Nephron progenitor cell (in vitro differentiated cells): Measurements from ENCODE around the gene TOMM40.
"Not testable (repeated sequence)": the region's sequence is repeated elsewhere in the genome, so short reads cannot be mapped to it uniquely, and the experiment has no call there.

Experiments
- DNase-seq: peaks from one replicate; pipeline ENCODE4 v3.0.0; 2021
- H3K27ac Mint-ChIP-seq: 2 replicates; pipeline ENCODE4 v1.8.0; 2021; ENCODE audit warnings: mild to moderate bottlenecking, moderate library complexity, mixed read lengths
- H3K27me3 Mint-ChIP-seq: 2 replicates; pipeline ENCODE4 v1.8.0; 2021; ENCODE audit warnings: mild to moderate bottlenecking, low read depth, mixed read lengths; ENCODE audit not compliant: poor library complexity
- H3K36me3 Mint-ChIP-seq: 2 replicates; pipeline ENCODE4 v1.8.0; 2021; ENCODE audit warnings: low read depth, mixed read lengths
- H3K4me1 Mint-ChIP-seq: 2 replicates; pipeline ENCODE4 v1.8.0; 2021; ENCODE audit warnings: mixed read lengths
- H3K4me3 Mint-ChIP-seq: 2 replicates; pipeline ENCODE4 v1.8.0; 2021; ENCODE audit warnings: mild to moderate bottlenecking, moderate library complexity, mixed read lengths
- H3K9me3 Mint-ChIP-seq: 2 replicates; pipeline ENCODE4 v1.8.0; 2021; ENCODE audit warnings: mild to moderate bottlenecking, moderate library complexity, mixed read lengths
- CTCF ChIP-seq: fragments of 200-600 bp; sonication (generic); IDR thresholded peaks from 2 replicates; pipeline ENCODE4 v1.5.0; 2021; ENCODE audit warnings: antibody characterized with exemption

TOMM40 gene

GRCh38 chr19:44907613-44908012 is 16.6 kb downstream of the TOMM40 start:
- Mint-ChIP-seq H3K27ac (no peak overlapping the region), H3K9me3 (no peaks in the 10 kb centered on the region), H3K36me3 (no peaks in the 10 kb centered on the region)

DNA sequence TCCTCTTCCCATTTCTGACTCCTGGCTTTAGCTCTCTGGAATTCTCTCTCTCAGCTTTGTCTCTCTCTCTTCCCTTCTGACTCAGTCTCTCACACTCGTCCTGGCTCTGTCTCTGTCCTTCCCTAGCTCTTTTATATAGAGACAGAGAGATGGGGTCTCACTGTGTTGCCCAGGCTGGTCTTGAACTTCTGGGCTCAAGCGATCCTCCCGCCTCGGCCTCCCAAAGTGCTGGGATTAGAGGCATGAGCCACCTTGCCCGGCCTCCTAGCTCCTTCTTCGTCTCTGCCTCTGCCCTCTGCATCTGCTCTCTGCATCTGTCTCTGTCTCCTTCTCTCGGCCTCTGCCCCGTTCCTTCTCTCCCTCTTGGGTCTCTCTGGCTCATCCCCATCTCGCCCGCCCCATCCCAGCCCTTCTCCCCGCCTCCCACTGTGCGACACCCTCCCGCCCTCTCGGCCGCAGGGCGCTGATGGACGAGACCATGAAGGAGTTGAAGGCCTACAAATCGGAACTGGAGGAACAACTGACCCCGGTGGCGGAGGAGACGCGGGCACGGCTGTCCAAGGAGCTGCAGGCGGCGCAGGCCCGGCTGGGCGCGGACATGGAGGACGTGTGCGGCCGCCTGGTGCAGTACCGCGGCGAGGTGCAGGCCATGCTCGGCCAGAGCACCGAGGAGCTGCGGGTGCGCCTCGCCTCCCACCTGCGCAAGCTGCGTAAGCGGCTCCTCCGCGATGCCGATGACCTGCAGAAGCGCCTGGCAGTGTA is 17.2 kb downstream of the TOMM40 start:
- Mint-ChIP-seq H3K4me1 (peaks cover 46% of the 10 kb centered on the region), H3K4me3 (peak overlapping the region; percentile 37), H3K27ac (no peak overlapping the region), H3K27me3 (peaks cover 11% of the 10 kb centered on the region), H3K36me3 (no peaks in the 10 kb centered on the region), H3K9me3 (no peaks in the 10 kb centered on the region)
- DNase-seq, result no peak
- TF ChIP-seq CTCF, result no peak

More at GRCh38 chr19:44907613-44908012, 16.6 kb downstream of the TOMM40 start:
- Mint-ChIP-seq H3K27me3 (peaks cover 11% of the 10 kb centered on the region), H3K4me1 (peaks cover 41% of the 10 kb centered on the region), H3K4me3 (no peak overlapping the region)
- TF ChIP-seq CTCF, result no peak
- no peak for DNase-seq

- H3K36me3 Mint-ChIP-seq, result no peaks in the 10 kb centered on the region
- TF ChIP-seq CTCF, result no peak
- H3K27me3 Mint-ChIP-seq, result peaks cover 11% of the 10 kb centered on the region
- H3K27ac Mint-ChIP-seq, result no peak overlapping the region
- H3K4me3 Mint-ChIP-seq, result no peak overlapping the region
- no peak for DNase-seq
- H3K4me1 Mint-ChIP-seq, result peaks cover 47% of the 10 kb centered on the region
- no peaks in the 10 kb centered on the region for H3K9me3 Mint-ChIP-seq
Observed at GRCh38 chr19:44908836-44909261, 17.8 kb downstream of the TOMM40 start.

DNA sequence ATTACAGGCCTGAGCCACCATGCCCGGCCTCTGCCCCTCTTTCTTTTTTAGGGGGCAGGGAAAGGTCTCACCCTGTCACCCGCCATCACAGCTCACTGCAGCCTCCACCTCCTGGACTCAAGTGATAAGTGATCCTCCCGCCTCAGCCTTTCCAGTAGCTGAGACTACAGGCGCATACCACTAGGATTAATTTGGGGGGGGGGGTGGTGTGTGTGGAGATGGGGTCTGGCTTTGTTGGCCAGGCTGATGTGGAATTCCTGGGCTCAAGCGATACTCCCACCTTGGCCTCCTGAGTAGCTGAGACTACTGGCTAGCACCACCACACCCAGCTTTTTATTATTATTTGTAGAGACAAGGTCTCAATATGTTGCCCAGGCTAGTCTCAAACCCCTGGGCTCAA is 18.7 kb downstream of the TOMM40 start:
- no peak overlapping the region for H3K4me3 Mint-ChIP-seq
- no peak for TF ChIP-seq CTCF
- no peak for DNase-seq
- peaks cover 50% of the 10 kb centered on the region for H3K4me1 Mint-ChIP-seq
- H3K36me3 Mint-ChIP-seq, result no peaks in the 10 kb centered on the region
- H3K9me3 Mint-ChIP-seq, result no peaks in the 10 kb centered on the region
- no peak overlapping the region for H3K27ac Mint-ChIP-seq
- H3K27me3 Mint-ChIP-seq, result peaks cover 7% of the 10 kb centered on the region

DNA sequence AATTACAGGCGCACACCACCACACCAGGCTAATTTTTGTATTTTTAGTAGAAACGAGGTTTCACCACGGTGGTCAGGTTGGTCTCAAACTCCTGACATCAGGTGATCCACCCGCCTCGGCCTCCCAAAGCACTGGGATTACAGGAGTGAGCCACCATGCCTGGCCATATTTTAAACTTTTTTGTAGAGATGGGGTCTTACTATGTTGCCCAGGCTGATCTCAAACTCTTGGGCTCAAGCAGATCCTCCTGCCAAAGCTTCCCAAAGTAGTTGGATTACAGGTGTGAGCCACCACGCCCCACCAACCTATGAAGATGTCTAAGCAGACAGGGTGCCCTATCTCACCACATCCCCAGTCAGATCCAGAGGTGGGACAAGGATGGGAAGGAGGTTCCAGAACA is 20.8 kb downstream of the TOMM40 start:
- not testable (repeated sequence) for H3K9me3 Mint-ChIP-seq

DNA sequence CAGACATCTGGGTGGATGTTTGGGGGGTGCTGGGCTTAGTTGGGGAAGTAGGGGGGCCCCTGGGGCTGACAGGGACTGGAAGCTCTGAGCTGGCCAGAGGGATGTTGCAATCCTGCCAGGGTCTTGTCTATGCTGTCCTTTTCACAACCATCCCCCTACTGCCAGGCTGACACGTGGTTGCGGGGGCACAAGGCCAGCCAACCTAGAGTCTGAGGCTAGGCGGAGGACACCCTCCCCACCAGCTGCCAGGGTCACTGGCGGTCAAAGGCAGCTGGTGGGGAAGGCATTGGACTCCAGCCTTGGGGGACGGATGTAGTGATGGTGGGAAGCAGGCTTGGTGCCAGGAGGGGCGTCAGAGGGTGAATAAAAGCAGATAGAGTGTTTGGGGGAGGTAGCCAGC is 21.8 kb downstream of the TOMM40 start:
- no peaks in the 10 kb centered on the region for H3K36me3 Mint-ChIP-seq
- H3K27ac Mint-ChIP-seq, result no peak overlapping the region
- H3K9me3 Mint-ChIP-seq, result no peaks in the 10 kb centered on the region
- H3K4me1 Mint-ChIP-seq, result peaks cover 35% of the 10 kb centered on the region
- DNase-seq, result no peak
- TF ChIP-seq CTCF, result no peak
- no peak overlapping the region for H3K4me3 Mint-ChIP-seq
- peaks cover 3% of the 10 kb centered on the region for H3K27me3 Mint-ChIP-seq

More for the DNA sequence above, 20.8 kb downstream of the TOMM40 start:
- not testable (repeated sequence) for H3K27me3 Mint-ChIP-seq, DNase-seq, H3K4me3 Mint-ChIP-seq, H3K27ac Mint-ChIP-seq, H3K36me3 Mint-ChIP-seq
- H3K4me1 Mint-ChIP-seq, result peaks cover 37% of the 10 kb centered on the region

GRCh38 chr19:44913512-44914432 is 22.7 kb downstream of the TOMM40 start:
- H3K36me3 Mint-ChIP-seq, H3K27me3 Mint-ChIP-seq, H3K27ac Mint-ChIP-seq, H3K9me3 Mint-ChIP-seq, DNase-seq: not testable (repeated sequence)
- peak overlapping the region; percentile 94 for H3K4me3 Mint-ChIP-seq
- peaks cover 31% of the 10 kb centered on the region for H3K4me1 Mint-ChIP-seq

DNA sequence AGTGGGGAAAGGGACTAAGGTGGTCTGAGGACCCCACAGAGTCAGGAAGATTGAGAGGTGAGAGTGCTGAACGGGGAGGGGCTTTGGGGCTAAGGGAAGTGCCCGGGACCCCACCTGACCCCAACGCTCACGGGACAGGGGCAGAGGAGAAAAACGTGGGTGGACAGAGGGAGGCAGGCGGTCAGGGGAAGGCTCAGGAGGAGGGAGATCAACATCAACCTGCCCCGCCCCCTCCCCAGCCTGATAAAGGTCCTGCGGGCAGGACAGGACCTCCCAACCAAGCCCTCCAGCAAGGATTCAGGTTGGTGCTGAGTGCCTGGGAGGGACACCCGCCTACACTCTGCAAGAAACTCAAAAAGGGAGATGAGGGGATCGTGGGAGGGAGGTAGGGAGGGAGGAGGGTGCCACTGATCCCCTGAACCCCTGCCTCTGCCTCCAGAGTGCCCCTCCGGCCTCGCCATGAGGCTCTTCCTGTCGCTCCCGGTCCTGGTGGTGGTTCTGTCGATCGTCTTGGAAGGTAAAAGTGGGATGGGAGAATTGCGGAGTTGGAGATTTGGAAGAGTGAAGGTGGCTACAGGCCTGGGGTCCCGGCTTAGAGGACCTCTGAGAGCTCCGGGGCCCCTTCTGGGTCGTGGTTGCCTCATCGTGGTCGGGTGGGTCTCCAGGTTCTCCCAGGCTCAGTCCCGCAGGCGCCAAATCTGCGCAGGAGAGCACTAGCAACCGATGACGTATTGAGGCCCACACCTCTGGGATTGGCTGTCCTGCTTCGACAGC is 23.6 kb downstream of the TOMM40 start, which contains the start of gene APOC1:
APOC1 (plus strand) TSS at position 176 of the 774 bp plus-strand sequence; CDS start at position 460, 284 bp downstream.
- not testable (repeated sequence) for H3K9me3 Mint-ChIP-seq, H3K27me3 Mint-ChIP-seq, H3K36me3 Mint-ChIP-seq
- peaks cover 31% of the 10 kb centered on the region for H3K4me1 Mint-ChIP-seq
- DNase-seq, result peak; percentile 87
- H3K4me3 Mint-ChIP-seq, result peak within 1 kb of the TSS; percentile 94
- H3K27ac Mint-ChIP-seq, result peak within 1 kb of the TSS; percentile 99
